T-helper 2 cell treated with Interferon-gamma antibody and Interleukin-4, amounts not matched to agents 100 ng/mL and 5 ng/mL, for 36 hours (primary cell): ENCODE measurements around the gene HAGH. TPM values are rescaled to one million over a fixed set of nuclear protein-coding genes. Genes with fewer than 3 reads are reported as not detected.

Experiments used
- intact Hi-C: fragments of 100-400 bp; cut with micrococcal nuclease; formaldehyde crosslinking; loops from one replicate; pipeline ENCODE4 v1.15.1; 2023
- total RNA-seq: library from RNA; stranded (reverse); gene quantifications from 2 replicates; pipeline ENCODE4 v1.2.3, GENCODE V29; 2022

The HAGH gene
- total RNA-seq, 1 donor from 2014 or later, result 46.1 TPM

DNA sequence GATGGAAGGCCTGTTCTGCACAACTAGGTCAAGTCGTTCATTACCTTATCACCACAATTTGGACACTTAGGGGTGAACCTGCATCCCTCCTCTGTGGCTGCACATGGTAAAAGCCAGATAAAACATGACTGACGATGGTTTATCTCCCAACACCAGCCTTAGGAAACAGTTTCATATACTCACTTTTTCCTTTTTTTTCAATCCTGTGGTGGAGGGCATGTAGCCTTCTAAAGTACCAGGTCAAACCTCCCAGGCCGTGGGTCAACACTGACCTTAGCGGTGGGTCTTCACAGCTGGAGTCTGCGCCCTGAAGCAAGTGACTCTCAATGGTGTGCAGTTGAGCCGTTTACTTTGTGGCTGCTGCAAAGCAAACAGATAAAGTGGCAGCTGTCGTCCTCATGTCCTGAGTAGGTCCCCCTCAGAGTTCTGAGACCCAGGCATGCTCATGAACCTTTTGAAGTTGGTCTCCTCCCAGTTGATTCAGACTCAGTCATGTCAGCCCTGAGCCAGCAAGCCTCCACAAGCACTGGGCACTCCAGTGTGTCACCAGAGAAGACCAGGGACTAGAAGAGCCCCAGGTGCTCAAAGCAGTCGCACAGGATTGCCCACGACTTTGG is 6.3 kb upstream of the HAGH start:
- intact Hi-C loops, result no loop called here

DNA sequence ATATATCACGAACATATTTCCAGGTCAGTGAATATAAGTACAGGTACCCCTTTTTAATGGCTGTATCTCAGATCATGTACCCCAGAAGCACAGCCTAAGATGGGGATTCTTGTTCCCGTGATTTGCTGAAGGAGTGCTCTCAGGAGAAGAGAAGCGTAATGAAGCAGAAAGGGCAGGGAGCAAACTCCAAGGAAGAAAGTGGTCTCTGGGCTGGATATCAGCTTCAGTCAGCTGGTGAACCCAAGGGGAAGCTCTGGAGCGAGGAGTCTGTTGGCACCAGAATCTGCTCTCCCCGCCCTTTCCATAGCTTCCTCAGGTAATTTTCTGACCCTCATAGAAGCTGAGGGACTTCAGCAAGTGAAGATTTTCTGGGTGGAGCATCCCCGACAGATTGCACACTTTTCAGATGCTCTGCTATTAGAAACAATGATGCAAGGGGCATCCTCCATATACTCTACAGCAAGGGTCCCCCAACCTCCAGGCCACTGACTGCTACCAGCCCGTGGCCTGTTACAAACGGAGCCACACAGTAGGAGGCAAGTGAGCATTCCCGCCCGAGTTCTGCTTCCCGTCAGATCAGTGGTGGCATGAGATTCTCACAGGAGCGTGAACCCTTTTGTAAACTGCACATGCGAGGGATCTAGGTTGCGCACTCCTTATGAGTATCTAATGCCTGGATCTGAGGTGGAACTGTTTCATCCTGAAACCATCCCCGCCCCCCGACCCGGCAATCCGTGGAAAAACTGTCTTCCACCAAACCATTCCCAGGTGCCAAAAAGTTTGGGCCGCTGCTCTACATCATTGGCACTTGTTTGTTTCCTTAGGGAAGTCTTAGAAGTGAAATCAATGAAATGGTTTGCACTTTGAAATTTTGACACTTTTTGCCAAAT is 4.8 kb upstream of the HAGH start:
- intact Hi-C loops, result no loop called here

DNA sequence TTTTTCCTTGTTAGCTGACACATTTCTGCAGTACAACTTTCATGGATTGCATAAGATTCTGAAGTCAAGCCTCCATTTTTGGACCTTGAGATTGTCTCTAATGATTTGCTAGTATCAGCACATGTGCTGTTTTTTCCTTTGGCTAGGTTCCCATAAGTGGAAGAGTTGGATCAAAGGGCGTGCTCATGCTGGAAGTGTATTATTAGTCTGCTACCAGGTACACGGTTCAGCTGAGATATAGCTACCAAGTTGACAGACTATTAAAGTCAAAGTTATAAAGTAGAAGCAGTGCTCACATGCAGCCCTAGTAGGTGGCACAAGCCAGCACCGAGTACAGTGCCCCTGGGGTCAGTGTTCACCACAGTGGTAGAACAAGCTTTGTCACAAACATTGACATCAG is 3.6 kb upstream of the HAGH start:
- intact Hi-C loops, result no loop called here

DNA sequence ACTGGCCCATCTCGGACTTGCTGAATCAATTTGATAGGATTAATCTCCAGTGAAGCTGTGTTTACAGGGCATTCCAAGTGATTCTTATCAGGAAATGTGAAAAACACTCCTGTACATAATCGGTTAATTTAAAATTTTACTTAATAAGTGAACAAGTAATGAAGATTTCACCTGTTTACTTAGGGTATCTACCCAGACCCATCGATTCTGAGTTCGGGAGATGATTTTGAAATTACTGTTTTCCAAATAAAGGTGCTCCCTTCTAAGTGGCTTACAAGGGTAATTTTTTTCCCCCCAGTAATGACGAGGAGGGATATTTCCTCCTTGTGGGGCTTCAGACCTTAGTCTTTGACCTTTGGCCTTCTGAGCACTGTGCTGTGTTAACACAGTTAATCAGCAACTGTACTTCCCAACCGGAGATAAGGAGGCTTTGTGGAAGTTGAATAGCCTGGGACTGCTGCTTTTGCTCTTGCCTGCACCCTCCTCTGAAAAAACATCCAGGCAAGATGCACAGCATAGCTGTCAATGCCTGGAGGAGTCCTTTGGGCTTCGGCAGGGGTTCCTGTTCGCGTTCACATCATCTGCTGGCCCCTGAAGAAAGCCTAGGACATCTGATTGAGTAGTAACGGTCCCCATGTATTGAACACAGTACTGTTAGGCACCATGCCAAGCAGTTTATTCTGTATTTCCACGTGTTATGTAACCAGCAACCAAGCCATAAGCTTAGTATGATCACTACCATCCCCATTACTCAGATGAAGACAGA is 2.2 kb upstream of the HAGH start:
- intact Hi-C loops, result no loop called here

DNA sequence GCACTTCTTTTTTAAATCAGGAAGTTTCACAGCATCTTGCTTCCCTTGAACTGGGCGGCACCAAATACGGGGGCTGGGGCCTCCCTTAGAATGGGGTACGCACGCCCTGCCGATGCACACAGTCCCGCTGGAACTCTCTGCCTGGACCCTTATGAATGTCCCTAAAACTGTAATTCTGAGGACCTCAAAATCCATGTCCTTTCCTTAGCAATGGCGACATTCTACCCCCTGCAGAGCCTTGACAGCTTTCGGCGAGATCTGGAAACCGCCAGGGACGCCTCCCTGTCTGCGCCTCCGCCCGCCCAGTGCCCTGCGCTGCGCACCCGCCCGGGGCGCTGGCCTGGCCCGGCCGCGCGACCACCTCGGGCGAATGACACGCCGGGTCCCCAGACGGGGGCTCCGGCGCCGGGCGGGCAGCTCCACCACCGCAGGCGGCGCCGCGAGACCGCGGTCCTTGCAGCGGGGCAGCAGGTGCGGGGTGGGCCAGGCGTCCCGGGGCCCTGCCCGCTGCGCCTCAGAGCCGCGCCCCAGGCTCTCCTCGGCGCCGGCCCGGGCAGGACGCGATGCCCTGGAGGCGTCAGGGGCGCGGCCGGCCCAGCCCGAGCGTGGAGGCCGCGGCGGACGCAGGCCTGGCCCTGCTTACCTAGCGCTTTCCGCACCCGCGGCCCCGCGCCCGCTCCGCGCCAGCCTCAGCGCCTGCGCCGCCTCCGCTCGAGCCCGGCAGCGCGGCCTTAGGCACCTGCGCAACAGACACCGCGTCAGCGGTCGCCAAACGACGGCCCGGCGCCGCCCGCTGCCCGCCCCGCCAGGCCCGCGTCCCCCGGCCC is 548 bp downstream of the HAGH start:
- intact Hi-C loops, result loop anchor here (1.0 to 2.0 kb wide), 3 partner anchors 44 to 215 kb away; partner anchors contain the start of genes JPT2, NUBP2 and SPSB3

DNA sequence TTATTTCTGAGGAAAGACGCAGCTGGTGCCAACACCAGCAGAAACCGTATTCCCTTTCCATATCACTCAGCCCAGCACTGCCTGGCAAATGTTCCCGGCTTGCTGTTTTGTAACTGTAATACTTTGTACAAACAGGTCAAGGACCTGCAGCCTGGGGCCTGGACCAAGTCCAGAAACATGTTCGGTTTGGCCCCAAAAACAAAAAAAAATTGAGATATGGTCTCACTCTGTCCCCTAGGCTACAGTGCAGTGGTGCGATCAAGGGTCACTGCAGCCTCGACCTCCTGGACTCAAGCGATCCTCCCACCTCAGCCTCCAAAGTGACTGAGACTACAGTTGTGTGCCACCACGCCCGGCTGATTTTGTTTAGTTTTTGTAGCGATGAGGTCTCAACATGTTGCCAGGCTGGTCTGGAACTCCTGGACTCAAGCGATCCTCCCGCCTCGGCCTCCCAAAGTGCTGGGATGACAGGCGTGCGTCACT is 1.2 kb downstream of the HAGH start:
- intact Hi-C loops, result no loop called here

DNA sequence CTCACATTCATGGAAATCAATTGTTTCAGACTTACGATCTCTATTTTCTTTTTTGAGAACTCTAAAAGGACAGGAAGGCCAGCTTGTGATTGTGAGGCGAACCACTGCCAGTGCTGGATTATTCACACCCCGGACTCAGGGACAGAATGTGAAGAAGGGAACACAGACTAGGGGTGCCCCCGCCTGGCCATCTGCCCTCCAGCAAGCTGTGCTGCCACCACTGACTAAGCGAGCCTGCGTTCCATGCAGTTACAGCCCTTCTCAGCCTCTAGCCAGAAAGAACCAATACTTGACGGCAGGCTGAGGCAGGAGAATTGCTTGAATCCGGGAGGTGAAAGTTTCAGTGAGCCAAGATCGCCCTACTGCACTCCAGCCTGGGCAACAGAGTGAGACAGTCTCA is 2.8 kb downstream of the HAGH start:
- intact Hi-C loops, result no loop called here

DNA sequence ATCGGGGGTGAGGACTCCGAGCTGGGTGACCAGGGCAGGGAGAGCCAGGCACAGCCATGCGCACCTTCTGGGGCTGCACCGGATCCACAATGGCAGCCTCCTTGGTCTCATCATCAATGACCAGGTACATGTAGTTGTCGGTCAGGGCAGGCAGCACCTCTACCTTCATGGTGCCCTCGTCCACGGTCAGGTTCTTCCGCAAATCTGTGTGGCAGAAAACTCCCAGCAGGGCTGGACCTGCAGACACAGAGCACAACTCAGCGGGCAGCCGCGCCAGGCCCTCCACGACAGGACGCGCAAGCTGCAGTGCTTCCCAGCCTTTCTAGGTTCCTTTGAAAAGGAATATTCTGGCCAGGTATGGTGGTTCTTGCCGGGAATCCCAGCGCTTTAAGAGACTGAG is 3.8 kb downstream of the HAGH start:
- intact Hi-C loops, result no loop called here

DNA sequence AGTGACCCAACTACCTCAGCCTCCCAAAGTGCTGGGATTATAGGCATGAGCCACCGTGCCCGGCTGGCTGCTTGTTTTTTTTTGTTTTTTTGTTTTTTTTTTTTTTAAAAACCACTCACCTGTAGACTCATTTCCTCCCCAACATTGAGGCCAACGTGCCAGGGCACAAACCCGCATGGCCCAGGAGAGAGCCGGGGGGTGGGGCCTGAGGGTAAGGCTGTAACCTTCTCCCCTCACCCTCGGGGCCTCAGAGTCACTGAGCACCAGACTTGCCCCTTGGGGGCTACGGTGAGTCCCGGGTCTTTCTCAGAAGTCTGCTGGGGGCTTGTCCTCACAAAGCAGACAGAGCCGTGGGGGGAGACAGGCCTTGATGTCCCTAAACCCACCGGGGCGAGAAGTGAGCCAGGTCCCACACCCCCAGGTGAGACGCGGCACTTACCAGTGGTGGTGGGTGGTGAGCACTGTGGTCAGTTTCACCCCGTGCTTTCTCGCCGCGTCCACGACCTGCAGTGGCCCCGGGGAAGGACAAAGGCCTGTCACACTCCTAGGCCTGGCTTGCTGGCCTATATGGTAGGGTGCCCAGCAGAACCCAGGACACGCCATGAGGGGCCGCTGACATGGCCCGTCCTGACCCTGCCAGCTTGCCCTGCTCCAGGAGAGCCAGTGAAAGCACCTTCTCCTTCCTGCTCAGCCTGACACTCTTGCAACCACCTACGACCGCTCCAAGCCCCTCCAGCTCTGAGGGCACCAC is 4.6 kb downstream of the HAGH start:
- intact Hi-C loops, result no loop called here

DNA sequence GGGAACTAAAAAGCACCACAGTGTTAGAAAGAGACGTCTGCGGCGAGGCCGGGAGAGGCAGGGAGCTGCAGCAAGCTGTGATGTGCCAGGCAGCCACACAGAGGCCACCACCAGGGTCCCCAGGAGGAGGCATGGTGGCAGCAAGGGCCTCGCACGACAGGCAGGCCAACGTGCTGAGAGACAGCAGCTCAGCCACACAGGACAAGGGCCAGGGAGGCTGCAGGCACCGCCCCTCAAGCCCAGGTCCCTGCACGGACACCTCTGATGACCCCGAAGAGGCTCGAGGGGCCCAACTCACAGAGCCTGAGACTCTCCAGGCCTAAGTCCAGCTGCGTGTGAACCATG is 5.7 kb downstream of the HAGH start:
- intact Hi-C loops, result no loop called here

DNA sequence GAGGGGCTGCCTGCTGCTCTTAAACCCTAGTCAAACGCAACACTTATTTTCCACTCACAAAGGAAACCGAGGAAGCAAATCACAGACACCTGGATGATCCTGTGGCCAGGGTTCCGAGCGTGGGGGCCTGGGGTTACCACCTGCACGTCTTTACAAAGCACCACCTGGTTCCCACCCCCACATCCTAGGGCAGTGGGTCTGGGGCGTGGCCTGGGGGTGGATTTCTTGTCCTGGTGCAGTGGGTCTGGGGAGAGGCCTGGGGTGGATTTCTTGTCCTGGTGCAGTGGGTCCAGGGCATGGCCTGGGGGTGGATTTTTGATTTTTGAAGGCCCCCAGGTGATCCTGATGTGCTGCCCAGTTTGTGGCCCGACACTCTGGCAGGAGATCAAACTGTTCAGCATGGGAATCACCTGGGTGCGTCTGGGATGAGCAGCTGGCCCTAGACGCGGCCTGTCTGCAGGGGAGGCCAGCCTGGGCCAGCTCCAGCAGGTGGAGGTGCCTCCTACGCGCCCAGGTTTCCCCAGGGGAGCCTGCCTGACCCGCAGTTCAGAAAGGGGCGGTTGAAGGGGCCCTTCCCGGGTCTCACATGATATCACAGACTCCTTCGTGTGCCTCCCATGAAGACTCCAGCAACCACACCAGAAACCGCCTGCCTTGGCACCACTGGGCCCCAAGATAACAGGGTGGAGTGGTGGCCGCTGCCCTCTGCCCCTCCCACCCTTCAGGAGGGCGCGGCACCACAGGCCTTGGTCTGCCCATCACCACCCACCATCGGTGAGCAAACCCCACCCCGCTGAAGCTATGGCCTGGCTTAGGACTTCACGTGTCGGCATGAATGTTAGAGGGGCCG is 6.3 kb downstream of the HAGH start:
- intact Hi-C loops, result no loop called here

DNA sequence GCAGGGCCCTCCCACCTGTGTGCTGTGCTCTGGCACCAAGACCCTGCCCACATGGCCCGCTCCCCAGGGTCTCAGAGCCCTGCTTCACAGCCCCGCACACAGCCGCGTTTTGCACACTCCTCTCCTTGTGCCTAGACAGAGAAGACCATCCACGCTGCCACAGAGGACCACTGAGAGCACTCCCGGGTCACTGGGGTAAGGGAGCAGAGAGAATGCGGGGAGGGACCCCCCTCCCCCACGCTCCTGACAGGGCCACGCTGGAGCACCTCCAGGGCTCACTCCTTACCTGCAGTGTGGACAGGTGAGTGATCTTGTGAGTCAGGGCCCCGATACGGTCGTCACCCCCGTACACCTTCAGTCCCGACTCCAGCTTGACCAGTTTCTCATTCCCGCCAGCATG is 7.0 kb downstream of the HAGH start:
- intact Hi-C loops, result no loop called here

DNA sequence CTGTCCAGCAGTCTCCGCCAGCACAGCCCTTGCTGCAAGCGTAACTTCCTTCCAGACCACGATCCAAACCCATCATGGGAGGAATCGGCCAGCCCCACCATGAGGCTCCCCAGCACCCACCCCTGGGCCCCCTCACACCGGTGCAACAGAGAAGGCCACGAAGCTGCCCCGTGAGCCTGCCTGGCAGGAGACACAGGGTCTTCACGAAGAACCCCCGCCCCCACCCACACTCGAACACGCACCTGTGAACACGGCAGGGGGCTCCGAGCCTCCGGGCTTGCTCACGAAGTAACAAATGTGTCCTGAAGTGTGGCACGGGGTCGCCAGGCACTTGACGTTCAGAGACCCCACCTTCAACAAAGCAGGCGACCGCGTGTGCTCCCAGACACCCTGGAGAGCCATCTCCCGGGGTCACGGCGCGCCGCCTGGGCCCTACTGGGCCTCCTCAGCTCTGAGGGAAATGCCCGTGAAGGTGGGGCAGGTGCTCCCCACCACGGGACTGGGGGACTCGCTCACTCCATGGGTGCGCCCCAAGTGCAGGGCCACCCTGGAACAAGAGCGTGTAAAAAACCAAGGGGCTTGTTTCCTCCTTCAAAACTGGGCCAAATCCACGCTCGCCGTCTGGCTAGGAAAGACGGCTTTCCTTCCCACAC is 7.6 kb downstream of the HAGH start:
- intact Hi-C loops, result no loop called here

DNA sequence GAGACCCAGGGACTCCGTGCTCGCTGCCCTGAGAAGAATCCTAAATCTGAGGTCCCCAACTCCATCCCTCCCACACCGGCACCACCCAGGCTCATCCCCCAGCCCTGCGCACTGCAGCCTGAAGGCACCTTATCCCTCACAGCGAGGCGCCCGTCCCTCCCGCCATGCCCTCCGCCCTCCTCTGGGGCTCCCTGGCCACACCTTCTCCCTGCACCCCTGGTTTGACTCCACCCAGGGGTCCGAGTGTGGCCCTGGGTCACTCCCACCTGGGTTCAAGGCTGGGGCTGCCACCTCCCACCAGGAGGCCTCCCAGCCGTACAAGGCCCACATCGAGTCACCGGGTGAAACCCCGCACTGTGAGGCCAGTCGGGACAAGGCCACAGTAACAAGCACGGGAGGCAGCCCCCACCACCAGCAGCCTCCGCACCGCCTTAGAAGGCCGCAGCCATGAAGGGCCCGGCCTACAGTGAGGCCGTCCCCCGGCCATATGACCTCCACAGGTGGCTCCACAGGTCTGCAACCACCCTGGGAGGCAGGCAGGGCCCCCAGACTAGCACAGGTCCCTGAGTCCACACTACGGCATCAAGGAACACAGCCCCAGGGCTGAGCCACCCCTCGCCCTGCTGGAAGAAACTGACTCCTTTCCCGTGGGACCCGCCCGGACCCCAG is 8.3 kb downstream of the HAGH start:
- intact Hi-C loops, result no loop called here

DNA sequence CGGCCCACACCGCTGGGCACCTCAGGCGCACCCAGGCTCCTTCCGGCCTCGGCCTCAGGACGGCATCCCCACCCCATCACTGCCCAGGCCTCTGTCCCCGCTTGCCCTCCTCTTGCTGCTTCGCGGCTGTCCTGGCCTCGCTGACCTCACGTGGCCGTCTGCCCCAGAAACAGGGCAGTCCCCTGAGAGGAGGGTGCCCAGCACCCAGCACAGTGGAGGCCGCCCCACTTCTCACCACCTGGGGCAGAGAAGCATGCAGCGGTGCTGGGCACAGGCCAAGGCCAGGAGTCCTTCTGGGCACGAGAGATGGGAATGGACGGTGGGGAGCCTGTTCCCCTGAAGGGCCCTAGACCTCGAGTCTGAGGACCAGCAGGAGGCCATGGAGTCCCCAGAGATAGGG is 8.9 kb downstream of the HAGH start:
- intact Hi-C loops, result no loop called here

DNA sequence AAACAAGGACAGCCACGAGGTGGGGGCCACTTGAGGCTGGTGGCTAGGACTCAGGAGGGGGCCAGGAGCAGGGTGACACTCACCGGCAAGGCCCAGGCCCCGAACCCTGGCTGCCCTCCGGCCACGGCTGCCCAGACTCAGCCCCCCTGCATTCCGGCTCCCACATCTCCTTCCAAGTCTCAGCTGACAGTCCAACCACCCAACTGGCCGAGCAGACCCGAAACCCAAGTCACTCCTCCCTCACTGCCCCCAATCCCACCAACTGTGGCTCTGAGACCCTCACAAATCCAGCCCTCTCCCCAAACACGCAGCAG is 9.4 kb downstream of the HAGH start:
- intact Hi-C loops, result no loop called here

DNA sequence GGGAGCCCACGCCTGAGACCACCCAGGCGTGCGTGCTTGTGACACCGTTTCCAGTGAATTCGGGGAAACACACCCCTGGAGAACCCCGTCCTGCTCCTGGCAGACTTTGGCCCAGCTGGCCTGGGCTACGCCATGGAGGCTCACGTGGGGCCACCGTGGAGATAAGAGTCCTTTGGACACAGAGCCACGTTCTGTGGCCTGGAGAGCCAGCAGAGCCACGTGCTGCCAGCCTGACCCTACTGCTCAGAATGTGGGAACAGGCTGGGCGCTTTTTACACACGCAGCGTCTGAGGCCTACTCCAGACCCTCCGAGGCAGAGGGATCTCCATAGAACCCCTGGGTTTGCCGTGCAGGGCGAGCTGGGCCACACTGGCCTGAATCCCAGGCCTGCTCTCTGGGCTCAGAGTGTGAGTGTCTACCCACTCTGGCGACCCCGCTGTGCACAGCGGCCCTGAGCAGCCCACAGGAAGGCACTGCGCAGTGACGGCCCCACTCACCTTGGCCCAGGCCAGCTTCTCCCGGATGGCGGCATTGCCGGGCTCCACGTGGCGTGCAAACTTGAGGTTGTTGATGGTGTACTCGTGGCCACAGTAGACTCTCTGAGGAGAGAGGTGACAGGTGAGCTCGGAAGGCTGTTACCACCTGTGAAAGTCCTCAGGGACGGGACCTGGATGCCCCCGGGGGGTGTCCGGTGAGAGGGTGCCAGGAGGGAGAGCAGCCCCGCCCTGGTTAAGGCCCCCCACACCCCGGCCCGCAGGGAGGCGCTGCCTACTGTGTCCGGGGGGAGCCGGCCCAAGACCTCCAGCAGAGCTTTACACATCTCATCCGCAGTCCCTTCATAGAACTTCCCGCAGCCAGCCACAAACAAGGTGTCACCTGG is 10.0 kb downstream of the HAGH start:
- intact Hi-C loops, result no loop called here

DNA sequence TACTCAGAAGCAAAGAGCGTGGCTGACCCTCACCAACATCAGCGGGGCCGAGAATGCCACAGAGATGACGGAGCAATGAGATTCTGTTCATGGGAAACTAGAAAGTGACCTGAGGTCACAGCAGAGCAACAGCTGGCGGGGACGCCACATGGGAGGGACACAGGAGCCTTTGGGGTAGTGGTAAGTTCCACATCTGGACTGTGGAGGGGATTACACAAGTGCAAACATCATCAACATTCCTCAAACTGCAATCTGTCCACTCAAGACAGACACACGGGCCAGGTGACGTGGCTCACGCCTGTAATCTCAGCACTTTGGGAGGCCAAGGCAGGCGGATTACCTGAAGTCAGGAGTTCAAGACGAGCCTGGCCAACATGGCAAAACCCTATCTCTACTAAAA is 11.2 kb downstream of the HAGH start:
- intact Hi-C loops, result no loop called here
